ENCODE results near the gene JAZF1.

JAZF1 gene

GRCh38 chr7:28149291-28150101 lies 31.1 kb downstream of the JAZF1 start:
- peaks cover 41 to 69% of the 10 kb centered on the region in 2 donors for H3K4me1 Mint-ChIP-seq
- peaks cover 10 to 20% of the 10 kb centered on the region in 2 donors for H3K36me3 Mint-ChIP-seq
- DNase-seq (peak; percentile 36), ATAC-seq (replicated peaks) (peak; percentile 77 to 80)
- no peaks in the 10 kb centered on the region for H3K27me3 Mint-ChIP-seq
- no peaks in the 10 kb centered on the region for H3K9me3 Mint-ChIP-seq
- H3K4me3 Mint-ChIP-seq, result peak overlapping the region; percentile 71 to 72
- peak overlapping the region; percentile 96 for H3K27ac Mint-ChIP-seq

GRCh38 chr7:28145931-28146330 lies 34.7 kb downstream of the JAZF1 start:
- Mint-ChIP-seq H3K27ac (no peak overlapping the region), H3K9me3 (no peaks in the 10 kb centered on the region), H3K4me1 (peaks cover 39 to 68% of the 10 kb centered on the region in 2 donors), H3K27me3 (no peaks in the 10 kb centered on the region), H3K4me3 (no peak overlapping the region), H3K36me3 (peaks cover 10 to 24% of the 10 kb centered on the region in 2 donors)
- DNase-seq (no peak), ATAC-seq (replicated peaks) (no peak)

GRCh38 chr7:28145090-28145626 lies 35.4 kb downstream of the JAZF1 start:
- no peak for DNase-seq
- no peak overlapping the region for H3K27ac Mint-ChIP-seq
- H3K27me3 Mint-ChIP-seq, result no peaks in the 10 kb centered on the region
- H3K9me3 Mint-ChIP-seq, result no peaks in the 10 kb centered on the region
- H3K4me1 Mint-ChIP-seq, result peaks cover 34 to 60% of the 10 kb centered on the region in 2 donors
- ATAC-seq (replicated peaks), result no peak
- H3K36me3 Mint-ChIP-seq, result peaks cover 6 to 24% of the 10 kb centered on the region in 2 donors
- no peak overlapping the region for H3K4me3 Mint-ChIP-seq

GRCh38 chr7:28144266-28144665 lies 36.3 kb downstream of the JAZF1 start:
- H3K27me3 Mint-ChIP-seq, result no peaks in the 10 kb centered on the region
- DNase-seq (no peak), ATAC-seq (replicated peaks) (no peak)
- H3K9me3 Mint-ChIP-seq, result no peaks in the 10 kb centered on the region
- H3K36me3 Mint-ChIP-seq, result peaks cover 4 to 24% of the 10 kb centered on the region in 2 donors
- peaks cover 27 to 51% of the 10 kb centered on the region in 2 donors for H3K4me1 Mint-ChIP-seq
- H3K4me3 Mint-ChIP-seq, result no peak overlapping the region
- no peak overlapping the region for H3K27ac Mint-ChIP-seq

GRCh38 chr7:28142650-28143049 lies 37.9 kb downstream of the JAZF1 start:
- peak overlapping the region; percentile 33 for H3K27ac Mint-ChIP-seq

GRCh38 chr7:28140979-28141378 lies 39.6 kb downstream of the JAZF1 start:
- ATAC-seq (replicated peaks), result no peak
- H3K27me3 Mint-ChIP-seq, result no peaks in the 10 kb centered on the region
- no peak overlapping the region for H3K27ac Mint-ChIP-seq
- no peak overlapping the region for H3K4me3 Mint-ChIP-seq
- H3K36me3 Mint-ChIP-seq, result peaks cover 10 to 33% of the 10 kb centered on the region in 2 donors
- H3K4me1 Mint-ChIP-seq, result peaks cover 34 to 47% of the 10 kb centered on the region in 2 donors
- H3K9me3 Mint-ChIP-seq, result no peaks in the 10 kb centered on the region
- DNase-seq, result no peak

More at GRCh38 chr7:28142650-28143049, 37.9 kb downstream of the JAZF1 start:
- DNase-seq, result no peak
- Mint-ChIP-seq H3K36me3 (peaks cover 4 to 24% of the 10 kb centered on the region in 2 donors), H3K9me3 (no peaks in the 10 kb centered on the region), H3K4me3 (no peak overlapping the region), H3K27me3 (no peaks in the 10 kb centered on the region), H3K4me1 (peaks cover 22 to 39% of the 10 kb centered on the region in 2 donors)
- ATAC-seq (replicated peaks), result peak; percentile 41 to 57

- DNase-seq (no peak), ATAC-seq (replicated peaks) (no peak)
- Mint-ChIP-seq H3K9me3 (no peaks in the 10 kb centered on the region), H3K4me3 (no peak overlapping the region), H3K36me3 (peaks cover 6 to 24% of the 10 kb centered on the region in 2 donors), H3K27ac (peak overlapping the region; percentile 31), H3K4me1 (peaks cover 34 to 35% of the 10 kb centered on the region in 2 donors), H3K27me3 (no peaks in the 10 kb centered on the region)
Measured at GRCh38 chr7:28138837-28139236, 41.8 kb downstream of the JAZF1 start.

GRCh38 chr7:28137463-28137862 lies 43.1 kb downstream of the JAZF1 start:
- peaks cover 9 to 24% of the 10 kb centered on the region in 2 donors for H3K36me3 Mint-ChIP-seq
- peaks cover 34 to 35% of the 10 kb centered on the region in 2 donors for H3K4me1 Mint-ChIP-seq
- ATAC-seq (replicated peaks) (no peak), DNase-seq (no peak)
- no peaks in the 10 kb centered on the region for H3K27me3 Mint-ChIP-seq
- no peaks in the 10 kb centered on the region for H3K9me3 Mint-ChIP-seq
- H3K27ac Mint-ChIP-seq, result peak overlapping the region; percentile 31
- no peak overlapping the region for H3K4me3 Mint-ChIP-seq

- Mint-ChIP-seq H3K4me1 (peaks cover 36 to 38% of the 10 kb centered on the region in 2 donors), H3K36me3 (peaks cover 9 to 22% of the 10 kb centered on the region in 2 donors), H3K27me3 (no peaks in the 10 kb centered on the region), H3K27ac (peak overlapping the region; percentile 28), H3K9me3 (no peaks in the 10 kb centered on the region), H3K4me3 (no peak overlapping the region)
- ATAC-seq (replicated peaks) (no peak), DNase-seq (no peak)
Measured at GRCh38 chr7:28136885-28137284, 43.7 kb downstream of the JAZF1 start.

- Mint-ChIP-seq H3K4me1 (peaks cover 39% of the 10 kb centered on the region in 2 donors), H3K27me3 (no peaks in the 10 kb centered on the region), H3K27ac (peak overlapping the region; percentile 28), H3K36me3 (peaks cover 9 to 22% of the 10 kb centered on the region in 2 donors), H3K9me3 (no peaks in the 10 kb centered on the region), H3K4me3 (no peak overlapping the region)
- DNase-seq (no peak), ATAC-seq (replicated peaks) (no peak)
Measured at GRCh38 chr7:28136420-28136819, 44.2 kb downstream of the JAZF1 start.

- peaks cover 40 to 42% of the 10 kb centered on the region in 2 donors for H3K4me1 Mint-ChIP-seq
- H3K27ac Mint-ChIP-seq, result no peak overlapping the region
Measured at GRCh38 chr7:28135760-28136159, 44.8 kb downstream of the JAZF1 start.

GRCh38 chr7:28135315-28135714 lies 45.3 kb downstream of the JAZF1 start:
- H3K36me3 Mint-ChIP-seq, result peaks cover 9 to 22% of the 10 kb centered on the region in 2 donors
- no peaks in the 10 kb centered on the region for H3K27me3 Mint-ChIP-seq
- no peak overlapping the region for H3K4me3 Mint-ChIP-seq
- H3K4me1 Mint-ChIP-seq, result peaks cover 42 to 43% of the 10 kb centered on the region in 2 donors
- no peak overlapping the region for H3K27ac Mint-ChIP-seq
- no peak for DNase-seq
- no peak for ATAC-seq (replicated peaks)
- H3K9me3 Mint-ChIP-seq, result no peaks in the 10 kb centered on the region

More at GRCh38 chr7:28135760-28136159, 44.8 kb downstream of the JAZF1 start:
- Mint-ChIP-seq H3K36me3 (peaks cover 9 to 22% of the 10 kb centered on the region in 2 donors), H3K27me3 (no peaks in the 10 kb centered on the region), H3K9me3 (no peaks in the 10 kb centered on the region), H3K4me3 (no peak overlapping the region)
- DNase-seq, result no peak
- ATAC-seq (replicated peaks), result no peak

- peak overlapping the region; percentile 20 for H3K27ac Mint-ChIP-seq
- no peaks in the 10 kb centered on the region for H3K9me3 Mint-ChIP-seq
- peaks cover 45 to 49% of the 10 kb centered on the region in 2 donors for H3K4me1 Mint-ChIP-seq
- ATAC-seq (replicated peaks) (no peak), DNase-seq (no peak)
- H3K4me3 Mint-ChIP-seq, result no peak overlapping the region
- peaks cover 9 to 18% of the 10 kb centered on the region in 2 donors for H3K36me3 Mint-ChIP-seq
- H3K27me3 Mint-ChIP-seq, result no peaks in the 10 kb centered on the region
Measured at GRCh38 chr7:28133872-28134271, 46.7 kb downstream of the JAZF1 start.

- H3K9me3 Mint-ChIP-seq, result no peaks in the 10 kb centered on the region
- DNase-seq (no peak), ATAC-seq (replicated peaks) (peak; percentile 88 to 93)
- no peak overlapping the region for H3K4me3 Mint-ChIP-seq
- peaks cover 10 to 18% of the 10 kb centered on the region in 2 donors for H3K36me3 Mint-ChIP-seq
- peaks cover 49 to 55% of the 10 kb centered on the region in 2 donors for H3K4me1 Mint-ChIP-seq
- H3K27me3 Mint-ChIP-seq, result no peaks in the 10 kb centered on the region
- H3K27ac Mint-ChIP-seq, result peak overlapping the region; percentile 20
Measured at GRCh38 chr7:28132959-28133870, 47.4 kb downstream of the JAZF1 start.

Data from stimulated activated naive B cell treated with anti-CD40 and anti-IgM and Interleukin-4, amounts not matched to agents 10 μg/mL and 1 μg/mL and 100 μg/mL, for 72 hours (primary cell).